ENCODE data around the gene IQGAP2.

Gene IQGAP2

GRCh38 chr5:76709762-76710161, 306.7 kb downstream of the IQGAP2 start (continued):
- TF ChIP-seq ZBTB44 (tag by site-specific recombination; IDR thresholded peaks at IDR 0.05) (no peak), PRDM2 (tag by site-specific recombination; IDR thresholded peaks at IDR 0.05; ENCODE audit: borderline replicate concordance) (no peak), HIC1 (tag by site-specific recombination; IDR thresholded peaks at IDR 0.05) (no peak), ZNF223 (tag by site-specific recombination; IDR thresholded peaks at IDR 0.05) (no peak), ZNF449 (tag by site-specific recombination; IDR thresholded peaks at IDR 0.05) (peak; percentile 84), KLF10 (tag by site-specific recombination; IDR thresholded peaks at IDR 0.05) (peak; percentile 42; the same call in 1 of the 2 replicates), ZNF596 (tag by site-specific recombination; IDR thresholded peaks at IDR 0.05) (no peak), ZNF518A (tag by site-specific recombination; conservative IDR thresholded peaks at IDR 0.05; ENCODE audit: low read depth) (0 out of 2 replicates have a peak, but pooled peaks have one; percentile 22), ZNF692 (tag by site-specific recombination; IDR thresholded peaks at IDR 0.05) (0 out of 2 replicates have a peak, but pooled peaks have one; percentile 23), ZNF366 (tag by site-specific recombination; conservative IDR thresholded peaks at IDR 0.05) (peak; percentile 81), MEIS1 (CRISPR knock-in tag; IDR thresholded peaks at IDR 0.05; ENCODE audit: borderline replicate concordance) (no peak), ZNF248 (tag by site-specific recombination; IDR thresholded peaks at IDR 0.05) (no peak), ZFP37 (tag by site-specific recombination; IDR thresholded peaks at IDR 0.05) (no peak), GFI1B (tag by site-specific recombination; IDR thresholded peaks at IDR 0.05) (peak; percentile 72; the same call in 1 of the 2 replicates), ZNF561 (tag by site-specific recombination; IDR thresholded peaks at IDR 0.05; ENCODE audit: borderline replicate concordance) (no peak), ZBTB1 (tag by site-specific recombination; IDR thresholded peaks at IDR 0.05) (0 out of 2 replicates have a peak, but pooled peaks have one; percentile 27), ZBTB8A (tag by site-specific recombination; IDR thresholded peaks at IDR 0.05) (no peak), BCL6B (tag by site-specific recombination; IDR thresholded peaks at IDR 0.05) (peak; percentile 68), ZBTB48 (tag by site-specific recombination; IDR thresholded peaks at IDR 0.05) (no peak), ZNF843 (tag by site-specific recombination; IDR thresholded peaks at IDR 0.05) (peak; percentile 84)

Measured in HEK293 (cell line).